Measurements from ENCODE around the gene CDRT15.
"Not testable (repeated sequence)": the region's sequence is repeated elsewhere in the genome, so short reads cannot be mapped to it uniquely, and the experiment has no call there.

Gene CDRT15

DNA sequence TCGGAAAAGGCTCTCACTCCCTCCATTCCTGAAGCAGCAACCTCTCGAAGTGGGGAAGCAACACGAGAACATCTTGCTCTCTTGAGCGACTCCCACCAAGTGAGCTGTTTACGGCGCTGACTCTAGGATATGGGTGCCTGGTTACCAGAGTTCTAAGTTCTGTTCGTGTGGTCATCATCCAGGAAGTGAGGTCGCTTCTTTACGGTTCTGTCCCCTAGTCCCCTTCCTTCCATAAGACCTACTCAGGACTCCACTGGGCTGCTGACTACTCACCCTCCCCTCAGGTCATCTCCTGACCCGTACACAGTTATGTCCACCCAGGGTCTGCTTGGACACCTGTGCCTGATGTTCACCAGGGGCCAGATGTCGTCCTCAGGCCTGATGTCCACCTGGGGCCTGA, at the start of gene CDRT15:
CDRT15 (minus strand) TSS at position 101 of the 400 bp plus-strand sequence; CDS start at position 72, 29 bp downstream.
- DNase-seq (ENCODE audit: low spot score) = not testable (repeated sequence)

DNA sequence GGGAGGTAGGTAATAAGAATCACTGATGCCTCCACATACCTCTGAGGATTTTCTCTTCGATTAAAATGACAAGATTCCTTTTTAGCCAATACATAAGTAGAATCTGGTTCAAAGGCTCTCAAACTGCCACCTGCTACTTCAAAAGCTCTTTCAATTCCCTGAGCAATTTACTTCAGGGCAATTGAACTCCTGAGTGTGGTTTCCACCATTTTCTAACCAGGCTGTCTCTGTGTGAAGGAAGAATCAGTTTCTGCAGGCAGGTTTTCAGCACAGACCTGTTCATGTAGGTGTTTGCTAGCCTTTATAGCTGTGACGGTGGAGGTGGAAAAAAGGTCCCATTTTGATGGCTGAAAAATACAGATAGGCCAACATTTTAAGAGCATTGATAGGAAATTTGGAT, 46.1 kb upstream of the CDRT15 start:
- no peak for DNase-seq (ENCODE audit: low spot score)

DNA sequence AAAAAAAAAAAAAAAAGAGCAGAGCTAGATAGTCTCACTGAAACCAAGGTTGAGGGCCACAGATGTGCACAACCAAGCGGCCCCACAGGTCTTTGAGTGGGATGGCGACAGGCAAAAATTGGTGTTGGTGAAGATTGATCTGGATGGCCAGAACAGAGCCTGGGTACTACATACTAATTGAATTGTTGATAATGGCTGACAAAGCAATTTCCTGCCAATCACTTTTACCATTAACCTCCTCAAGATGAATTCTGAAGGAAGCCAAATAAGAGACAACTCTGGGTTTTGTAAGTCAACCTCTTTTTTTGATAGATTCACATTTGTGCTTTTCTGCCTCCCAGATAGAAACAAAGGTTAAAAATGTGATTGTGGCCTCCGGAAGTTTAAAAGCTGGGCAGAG, 44.9 kb upstream of the CDRT15 start:
- DNase-seq (ENCODE audit: low spot score) = no peak

DNA sequence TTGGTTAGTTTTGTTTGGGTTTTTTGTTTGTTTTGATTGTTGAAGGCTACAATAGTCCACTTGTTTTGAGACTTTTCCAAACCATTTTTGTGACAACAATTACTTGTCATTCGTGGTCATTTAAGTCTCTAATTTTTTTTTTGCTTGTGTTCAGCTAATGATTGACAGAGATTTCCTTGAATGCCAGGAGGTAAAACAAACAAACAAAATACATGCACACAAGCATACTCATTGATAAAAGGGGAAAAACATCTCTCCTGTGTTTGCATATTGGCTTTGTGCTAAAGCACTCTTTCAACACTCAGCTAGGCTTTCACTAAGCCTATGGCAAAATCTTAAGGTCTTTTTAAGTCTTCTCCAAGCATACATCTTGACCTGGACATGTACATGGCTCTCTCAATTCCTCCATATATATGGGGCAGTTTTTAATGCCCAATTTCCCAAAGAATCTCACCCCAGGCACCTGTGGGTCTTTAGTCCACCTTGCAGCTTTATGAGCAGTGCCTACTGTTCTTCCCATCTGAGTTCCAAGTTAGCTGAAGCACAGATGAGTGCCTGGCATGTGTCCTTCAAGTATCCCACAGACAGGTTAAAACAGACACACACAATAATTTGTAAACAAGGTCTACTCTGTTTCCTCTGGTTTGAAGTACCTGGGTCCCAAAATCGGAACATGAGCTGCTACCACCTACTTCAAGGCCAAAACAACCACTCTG, 40.0 kb upstream of the CDRT15 start:
- DNase-seq (ENCODE audit: low spot score) = no peak

DNA sequence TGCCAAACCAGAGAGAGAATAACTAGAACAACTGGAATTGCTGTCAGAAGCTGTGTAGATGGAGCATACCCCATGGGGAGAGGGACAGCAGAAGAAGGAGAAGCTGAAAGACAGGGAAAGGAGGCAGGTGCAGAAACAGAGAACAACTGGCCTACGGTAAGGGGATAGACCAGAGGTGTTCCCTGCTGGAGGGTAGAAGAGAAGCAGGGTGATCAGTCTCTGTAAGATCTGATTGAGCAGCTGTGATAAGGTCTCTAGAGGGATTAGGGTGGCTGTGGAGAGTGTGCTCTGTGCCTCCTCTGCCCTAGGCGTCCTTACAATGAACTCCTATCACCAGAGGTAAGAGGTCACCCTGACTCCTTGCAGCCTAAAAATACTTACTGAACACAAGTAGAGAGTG, 33.8 kb upstream of the CDRT15 start:
- DNase-seq (ENCODE audit: low spot score) = no peak

DNA sequence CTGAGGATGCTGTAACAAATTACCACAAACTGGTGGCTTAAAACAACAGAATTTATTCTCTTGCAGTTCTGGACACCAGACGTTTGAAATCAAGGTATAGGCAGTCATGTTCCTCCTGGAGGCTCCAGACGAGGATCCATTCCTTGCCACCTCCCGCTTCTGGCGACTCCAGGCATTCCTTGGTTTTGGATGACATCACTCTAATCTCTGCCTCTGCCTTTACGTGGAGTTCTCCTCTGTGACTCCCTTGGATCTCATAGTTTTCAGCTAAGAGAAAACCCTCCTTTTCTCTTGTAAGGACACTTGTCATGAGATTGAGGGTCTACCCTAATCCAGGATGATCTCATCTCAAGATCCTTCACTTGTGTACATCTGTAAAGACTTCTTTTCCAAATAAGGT, 32.8 kb upstream of the CDRT15 start:
- DNase-seq (ENCODE audit: low spot score) = no peak

DNA sequence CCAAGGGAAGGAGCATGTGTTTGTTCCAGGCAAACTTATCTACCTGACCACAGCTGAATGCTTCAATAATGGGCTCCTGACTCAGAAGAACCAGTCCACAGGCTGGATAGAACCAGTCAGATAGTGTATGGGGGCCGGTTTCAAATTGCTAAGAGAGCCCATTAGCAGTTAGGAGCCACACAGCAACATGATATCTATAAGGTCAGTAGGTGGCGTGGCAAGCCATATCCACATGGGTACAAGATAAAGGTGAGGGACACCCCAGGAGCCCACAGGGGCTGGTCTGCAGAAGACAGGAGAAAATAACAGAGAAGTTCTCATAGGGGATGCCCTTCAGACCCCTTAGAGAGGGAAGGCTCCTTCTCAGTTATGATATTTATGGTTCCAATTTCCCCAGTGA, 31.6 kb upstream of the CDRT15 start:
- no peak for DNase-seq (ENCODE audit: low spot score)

DNA sequence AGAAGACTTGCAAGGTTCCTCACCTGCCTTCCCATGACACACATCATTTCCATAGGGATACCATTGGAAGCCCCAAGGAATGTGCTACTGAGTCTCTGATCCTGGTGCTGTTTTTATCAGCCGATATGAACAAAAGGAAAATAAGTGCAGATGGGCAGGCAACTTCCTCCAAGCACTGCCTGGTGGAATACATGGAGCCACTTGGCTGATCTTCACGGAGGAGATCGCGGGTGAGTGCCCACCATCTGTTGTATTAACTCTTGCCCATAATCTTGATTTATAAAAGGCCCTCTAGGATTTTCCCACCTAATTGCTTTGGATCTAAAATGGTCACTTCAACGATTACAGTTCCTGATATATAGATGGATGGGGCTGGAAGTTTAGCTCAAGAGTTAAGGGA, 24.7 kb upstream of the CDRT15 start:
- no peak for DNase-seq (ENCODE audit: low spot score)

DNA sequence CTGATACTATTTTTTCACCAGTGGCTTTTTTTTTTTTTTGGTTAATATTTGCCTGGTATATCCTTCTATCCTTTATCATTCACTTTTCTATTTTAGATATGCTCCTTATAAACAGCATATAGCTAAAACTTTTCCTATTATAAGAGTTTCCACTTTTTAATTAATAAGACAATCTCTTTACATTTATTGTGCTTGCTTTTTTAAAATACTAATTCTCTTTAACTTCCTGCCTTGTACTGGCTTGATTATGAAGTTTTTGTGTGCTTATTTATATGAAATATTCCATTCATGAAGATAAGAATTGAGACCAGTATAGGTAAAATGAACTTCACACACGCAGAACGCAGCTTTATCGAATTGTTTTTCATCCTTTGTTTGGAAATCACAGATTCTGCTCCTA, 9.0 kb upstream of the CDRT15 start:
- DNase-seq (ENCODE audit: low spot score) = no peak

DNA sequence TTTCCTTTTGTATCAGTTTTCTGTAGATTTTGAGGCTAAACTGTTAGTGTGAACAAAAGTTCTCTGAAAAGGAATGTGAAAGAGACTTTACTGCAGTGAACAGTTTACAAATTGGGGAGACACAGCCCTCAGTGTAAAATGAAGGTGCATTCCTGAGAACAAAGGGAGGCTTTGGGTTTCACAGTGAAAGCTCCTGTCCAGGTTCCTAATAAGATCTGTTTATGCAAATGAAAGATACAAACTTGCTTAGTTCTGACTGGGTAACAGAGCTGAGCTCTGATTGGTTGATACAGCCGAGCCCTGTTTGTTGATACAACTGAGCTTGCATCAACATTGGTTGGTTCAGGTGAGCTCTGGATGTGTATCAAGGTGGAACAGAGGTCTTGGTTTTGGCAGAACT, 8.3 kb upstream of the CDRT15 start:
- no peak for DNase-seq (ENCODE audit: low spot score)

DNA sequence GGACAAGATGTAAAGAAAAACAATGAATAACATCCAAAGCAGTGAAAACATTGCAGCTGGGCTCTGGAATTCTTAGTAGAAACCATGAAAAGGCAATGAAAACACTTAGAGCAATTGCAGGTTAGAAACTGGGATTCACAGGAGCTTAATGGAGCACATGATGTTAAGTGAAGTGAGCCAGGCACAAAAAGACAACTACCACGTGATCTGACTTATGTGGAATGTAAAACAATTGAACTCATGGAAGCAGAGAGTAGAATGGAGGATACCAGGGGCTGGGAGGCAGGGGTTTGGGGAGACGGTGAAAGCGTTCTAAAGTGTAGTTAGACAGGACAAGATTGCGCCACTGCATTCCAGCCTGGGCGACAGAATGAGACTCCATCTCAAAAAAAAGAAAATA, 2.6 kb upstream of the CDRT15 start:
- DNase-seq (ENCODE audit: low spot score) = not testable (repeated sequence)

DNA sequence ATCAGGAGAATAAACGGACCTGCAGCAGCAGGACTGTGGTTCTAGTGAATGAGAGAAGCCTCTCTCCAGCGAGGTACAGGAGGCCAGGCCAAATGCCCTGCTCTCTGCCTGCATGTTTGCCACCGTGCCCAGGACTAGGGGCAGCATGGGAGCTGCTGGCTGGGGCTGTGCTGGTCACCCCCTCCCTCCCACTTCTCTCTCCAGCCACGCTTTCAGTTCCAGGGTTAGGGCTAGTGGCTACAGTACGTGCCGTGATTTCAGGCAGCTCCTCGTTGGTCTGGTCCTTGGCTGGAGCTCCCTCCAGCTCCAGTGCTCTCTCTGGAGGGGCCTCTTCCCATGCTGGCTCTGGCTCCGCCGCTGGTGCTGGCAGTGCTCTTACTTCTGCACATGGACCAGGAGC, 630 bp downstream of the CDRT15 start:
- not testable (repeated sequence) for DNase-seq (ENCODE audit: low spot score)

DNA sequence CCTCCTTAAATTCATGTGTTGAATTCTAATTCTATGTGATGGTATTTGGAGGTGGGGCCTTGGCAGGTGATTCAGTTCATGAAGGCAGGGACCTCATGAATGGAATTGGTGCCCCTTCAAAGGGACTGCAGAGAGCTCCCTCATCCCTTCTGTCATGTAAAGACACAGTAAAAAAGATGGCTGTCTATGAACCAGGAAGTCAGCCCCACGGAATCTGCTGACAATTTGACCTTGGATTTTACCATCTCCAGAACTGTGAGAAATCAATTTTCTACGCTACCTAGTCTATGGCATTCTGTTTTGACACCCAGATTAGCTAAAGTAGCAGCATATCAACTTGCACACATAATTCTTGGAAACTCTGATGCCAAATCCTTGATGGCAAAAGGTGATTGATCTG, 1.6 kb downstream of the CDRT15 start:
- DNase-seq (ENCODE audit: low spot score) = not testable (repeated sequence)

DNA sequence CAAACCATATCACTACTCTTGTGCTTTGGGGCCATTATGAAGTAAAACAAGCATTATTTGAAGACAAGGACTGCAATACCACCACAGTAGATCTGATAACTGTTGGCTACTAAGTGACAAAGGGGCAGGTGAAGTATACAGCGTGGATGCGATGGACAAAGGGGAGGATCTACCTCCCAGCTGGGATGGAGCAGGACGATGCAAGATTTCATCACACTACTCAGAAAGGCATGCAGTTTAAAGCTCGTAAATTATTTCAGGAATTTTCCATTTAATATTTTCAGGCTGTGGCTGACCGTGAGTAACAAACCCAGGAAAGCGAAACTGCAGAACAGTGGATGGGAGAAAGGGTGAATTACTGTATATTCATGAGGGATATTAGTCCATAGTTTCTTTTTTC, 5.5 kb downstream of the CDRT15 start:
- DNase-seq (ENCODE audit: low spot score) = not testable (repeated sequence)

DNA sequence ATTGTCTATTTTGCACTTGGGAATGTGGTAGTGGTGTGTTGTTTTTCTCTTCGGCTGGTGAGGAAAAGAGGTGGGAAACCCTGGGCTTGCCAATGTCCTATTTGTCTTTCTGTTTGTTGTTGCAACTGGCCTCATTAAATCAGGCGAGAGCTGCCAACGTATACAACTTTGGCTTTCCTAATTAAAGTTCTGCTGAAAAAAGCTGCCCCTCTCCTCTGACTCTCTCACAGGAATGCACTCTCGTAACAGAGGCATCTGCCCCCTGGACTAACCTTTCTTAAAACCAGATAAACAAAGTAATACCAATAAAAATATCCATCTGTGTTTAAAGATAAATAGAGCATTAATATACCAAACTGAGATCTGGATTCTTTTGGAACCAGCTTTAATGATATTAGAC, 7.8 kb downstream of the CDRT15 start:
- DNase-seq (ENCODE audit: low spot score) = no peak

DNA sequence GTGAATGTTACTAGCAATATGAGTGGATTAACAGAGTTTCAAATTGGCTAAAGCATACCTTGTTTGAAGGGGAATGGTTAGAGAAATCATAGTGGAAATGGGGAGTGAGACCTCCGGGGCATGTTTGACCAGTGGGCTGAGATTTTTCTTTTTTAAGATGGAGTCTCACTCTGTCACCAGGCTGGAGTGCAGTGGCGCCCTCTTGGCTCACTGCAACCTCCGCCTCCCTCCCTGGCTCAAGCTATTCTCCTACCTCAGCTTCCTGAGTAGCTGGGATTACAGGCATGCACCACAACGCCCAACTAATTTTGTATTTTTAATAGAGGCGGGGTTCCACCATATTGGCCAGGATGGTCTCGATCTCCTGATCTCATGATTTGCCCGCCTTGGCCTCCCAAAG, 9.6 kb downstream of the CDRT15 start:
- no peak for DNase-seq (ENCODE audit: low spot score)

DNA sequence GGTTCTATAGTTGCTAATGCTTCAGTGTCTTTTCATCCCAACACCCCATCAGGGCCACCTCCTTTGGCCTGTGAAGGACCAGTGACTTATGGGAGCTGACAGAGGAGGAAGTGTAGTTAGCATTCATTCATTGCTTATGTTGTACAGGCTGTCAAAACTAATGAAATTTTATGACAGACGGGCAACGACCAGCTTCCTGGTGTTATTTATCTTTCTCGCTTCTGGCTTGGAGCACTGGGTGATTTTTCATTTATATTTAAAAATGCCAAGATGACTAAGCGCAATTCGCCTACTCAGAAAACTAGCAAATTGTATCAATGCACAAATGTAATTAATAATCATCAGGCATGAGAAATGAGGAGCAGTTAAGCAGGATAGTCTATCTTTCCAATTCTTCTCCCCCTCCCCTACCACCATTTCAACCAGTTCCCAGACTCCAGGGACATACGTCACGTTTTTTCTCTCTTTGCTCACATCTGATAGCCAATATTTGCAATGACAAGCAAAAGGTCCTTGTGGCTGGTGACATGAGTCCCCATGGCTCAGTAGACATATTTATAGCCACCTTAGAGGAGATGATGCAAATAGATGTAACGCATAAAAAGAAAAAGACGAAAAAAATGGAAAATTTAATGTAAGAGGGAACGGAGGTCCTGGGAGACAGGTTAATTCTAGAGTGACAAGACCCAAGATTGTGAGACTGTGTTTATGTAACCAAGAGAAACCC, 11.2 kb downstream of the CDRT15 start:
- no peak for DNase-seq (ENCODE audit: low spot score)

DNA sequence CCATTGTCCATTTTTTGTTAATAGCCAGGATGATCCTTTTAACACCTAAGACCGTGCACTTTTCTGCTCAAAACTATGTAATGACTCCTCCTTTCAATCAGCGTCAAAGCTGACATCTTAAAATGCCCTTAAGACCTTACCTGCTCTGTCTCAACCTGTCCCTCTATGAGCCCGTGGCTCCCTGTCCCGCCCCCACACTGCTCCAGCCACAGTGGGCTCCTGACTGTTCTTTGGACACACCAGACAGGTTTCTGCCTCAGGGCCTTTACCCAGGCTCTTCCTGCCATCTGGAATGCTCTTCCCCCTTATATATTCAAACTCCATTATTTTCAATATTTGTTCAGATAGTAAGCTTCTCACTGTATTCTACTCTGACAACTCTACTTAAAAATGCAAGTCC, 14.1 kb downstream of the CDRT15 start:
- no peak for DNase-seq (ENCODE audit: low spot score)

DNA sequence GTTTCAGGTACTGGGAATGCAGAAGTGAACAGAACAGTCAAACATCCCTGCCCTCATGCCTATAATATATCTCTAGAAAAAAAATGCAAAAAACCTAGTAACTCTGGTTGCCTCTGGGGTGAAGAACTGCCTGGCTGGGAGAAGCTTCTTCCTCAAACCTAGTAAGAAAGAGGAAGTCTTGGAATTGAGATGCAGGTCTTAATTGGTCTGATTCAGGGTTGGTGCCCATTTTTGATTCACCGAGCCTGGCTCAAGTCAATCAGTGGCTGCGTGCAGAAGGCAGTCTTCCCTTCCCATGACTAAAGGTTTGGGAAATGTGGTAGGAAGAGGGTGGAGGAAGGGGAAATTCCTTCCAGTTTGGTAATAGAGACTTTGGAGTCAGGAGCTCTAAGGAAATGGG, 22.4 kb downstream of the CDRT15 start:
- DNase-seq (ENCODE audit: low spot score) = no peak

DNA sequence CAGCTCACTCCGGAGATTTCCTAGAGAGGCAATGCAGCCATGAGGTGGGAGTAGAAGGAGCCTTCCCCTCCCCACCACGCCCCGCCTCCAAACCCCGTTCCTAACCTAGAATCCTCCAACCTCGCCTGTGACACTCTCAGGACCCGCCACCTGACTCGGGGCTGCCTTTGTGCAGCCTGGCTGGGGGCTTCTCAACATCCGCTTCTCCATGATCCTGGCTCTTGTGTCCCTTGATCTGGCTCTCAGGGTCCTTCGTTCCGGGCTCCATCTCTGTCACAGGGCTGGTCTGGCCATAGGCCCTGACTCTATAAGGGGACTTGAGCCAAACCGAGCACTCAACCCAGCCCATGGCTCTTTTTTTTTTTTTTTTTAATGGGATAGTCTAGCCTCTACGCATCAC, 24.3 kb downstream of the CDRT15 start:
- no peak for DNase-seq (ENCODE audit: low spot score)

DNA sequence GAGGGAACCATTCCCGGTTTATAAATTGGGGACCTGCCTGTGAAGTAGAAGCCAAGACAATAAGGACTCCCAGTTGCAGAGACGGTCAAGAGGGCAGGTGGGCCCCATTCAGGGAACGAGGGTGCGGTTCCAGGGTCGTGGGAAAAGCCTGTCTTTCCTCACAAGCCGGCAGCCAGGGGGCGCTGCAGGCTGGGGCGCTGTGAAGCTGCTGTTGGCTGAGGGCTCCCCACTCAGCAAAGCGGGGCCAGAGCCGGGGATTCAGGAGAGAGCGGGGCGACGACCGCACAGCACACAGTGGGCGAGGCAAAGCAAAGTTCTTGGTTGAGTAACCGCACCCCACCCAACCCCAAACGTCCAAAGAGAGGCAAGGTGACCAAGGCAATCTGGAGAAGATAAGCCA, 24.9 kb downstream of the CDRT15 start:
- no peak for DNase-seq (ENCODE audit: low spot score)

DNA sequence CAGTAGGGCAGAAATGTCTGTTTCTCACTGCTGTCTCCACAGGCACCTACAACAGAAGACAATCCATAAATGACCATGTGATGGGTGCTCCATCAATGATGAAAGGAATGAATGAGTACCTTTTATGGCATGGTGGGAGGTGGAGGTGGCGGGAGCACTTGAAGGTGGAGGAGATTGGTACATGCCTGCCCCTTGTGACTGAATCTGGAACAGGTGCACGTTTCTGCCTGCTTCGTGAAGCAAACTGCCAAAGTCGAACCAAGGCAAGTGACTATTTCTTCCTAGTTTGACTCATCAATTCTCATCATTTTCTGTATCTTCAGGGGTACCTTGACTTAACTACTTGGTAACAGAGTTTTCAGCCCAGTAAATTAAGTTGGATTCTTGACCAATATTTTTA, 25.4 kb downstream of the CDRT15 start:
- no peak for DNase-seq (ENCODE audit: low spot score)

DNA sequence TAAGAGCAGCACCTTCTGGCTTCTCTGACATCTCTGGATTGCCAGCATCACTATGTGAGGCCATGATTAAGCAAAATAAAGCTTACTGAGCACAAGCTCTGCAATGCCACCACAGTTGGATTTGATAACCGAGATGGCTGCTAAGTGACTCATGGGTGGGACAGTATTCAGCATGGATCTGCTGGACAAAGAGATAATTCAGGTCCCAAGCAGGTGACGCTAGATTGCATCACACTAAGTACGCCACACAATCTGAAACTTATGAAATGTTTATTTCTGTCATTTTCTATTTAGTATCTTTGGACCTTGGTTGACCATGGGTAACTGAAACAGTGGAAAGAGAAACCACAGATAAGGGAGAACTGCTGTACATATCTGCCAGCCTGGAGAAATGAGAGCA, 27.4 kb downstream of the CDRT15 start:
- no peak for DNase-seq (ENCODE audit: low spot score)

DNA sequence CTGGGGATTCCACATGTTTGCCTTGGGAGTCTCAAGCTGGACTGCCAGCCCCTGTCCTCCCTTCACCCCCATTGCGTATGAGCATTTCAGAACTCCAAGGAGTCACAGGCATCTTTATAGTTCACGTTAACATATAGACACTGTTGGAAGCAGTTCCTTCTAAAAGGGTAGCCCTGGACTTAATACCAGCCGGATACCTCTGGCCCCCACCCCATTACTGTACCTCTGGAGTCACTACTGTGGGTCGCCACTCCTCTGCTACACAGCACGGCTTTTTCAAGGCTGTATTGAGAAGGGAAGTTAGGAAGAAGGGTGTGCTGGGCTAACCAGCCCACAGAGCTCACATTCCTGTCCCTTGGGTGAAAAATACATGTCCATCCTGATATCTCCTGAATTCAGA, 28.9 kb downstream of the CDRT15 start:
- no peak for DNase-seq (ENCODE audit: low spot score)
